Measurements from ENCODE around the gene NEK4. TPM values are rescaled to one million over a fixed set of nuclear protein-coding genes. Genes with fewer than 3 reads are reported as not detected.
A peak's percentile ranks its signal among the peaks of the same experiment; 100 is the strongest.

Gene NEK4
- total and polyA plus RNA-seq, 2 of the 13 experiments (the other 11 are each of a cell fraction or from before 2014, with no cell fraction given) = 16.5 to 38.0 TPM

- no peaks in the 10 kb centered on the region for H3K36me3 ChIP-seq (replicated peaks in 1 of 2; ENCODE audit: control insufficient read depth in 1 of 2, insufficient read depth in 2 of 2, low read length in 2 of 2)
- POLR2A ChIA-PET = interaction anchor here (0.7 to 18.4 kb wide), 4 partner anchors 9 to 419 kb away, joined by 3 to 466 read pairs (median 32); partner anchors contain the start of genes GLT8D1, ITIH3 and SPCS1
- in situ Hi-C loops (cut with HindIII; ENCODE audit: extremely low pct_ligation_motif_present, low pct_unique_long_range_greater_than_20kb) (no loop called here), intact Hi-C loops (cut with micrococcal nuclease; ENCODE audit: unreplicated experiment) (loop anchor here (10.0 kb wide), 1 partner anchor 47 kb away; no protein-coding TSS in a partner anchor)
- BruUV-seq (replicated peaks) = no TSS peak
- H4K20me1 ChIP-seq (ENCODE audit: insufficient read depth, low read length) = no peaks in the 10 kb centered on the region
- 70% methylated on average over 7 of the region's 12 CpGs for WGBS (ENCODE audit: low lambda C conversion rate)
- DNase-seq (ENCODE audit: low spot score) (no peak), FAIRE-seq (no peak), ATAC-seq (peak; percentile 5; the same call in 1 of the 3 replicates)
- H3K9me3 ChIP-seq (ENCODE audit: low read length) = no peaks in the 10 kb centered on the region
- H2AFZ ChIP-seq (ENCODE audit: low read length) = no peak within 1 kb of the TSS
- CTCF ChIA-PET (ENCODE audit: low intra/inter-chr PET ratio, low total read pairs) = no interaction called here
- peak within 1 kb of the TSS; percentile 59; the same call in 1 of the 2 replicates for H3K9ac ChIP-seq (ENCODE audit: insufficient read depth, low read depth, low read length)
- peak within 1 kb of the TSS; percentile 88 for H3K27ac ChIP-seq (ENCODE audit: extremely low read length, insufficient read depth, low read length)
- H3K4me2 ChIP-seq (ENCODE audit: low read depth, low read length) = peak within 1 kb of the TSS; percentile 27
- no peaks in the 10 kb centered on the region for H3K27me3 ChIP-seq (ENCODE audit: control insufficient read depth in 1 of 2, insufficient read depth in 2 of 2, low read length in 2 of 2)
- peaks cover 88% of the 10 kb centered on the region for H3K4me1 ChIP-seq (ENCODE audit: insufficient read depth, low read length)
- no peak within 1 kb of the TSS for H3K4me3 ChIP-seq (replicated peaks in 1 of 3; ENCODE audit: insufficient read depth in 1 of 3, low read depth in 2 of 3, low read length in 3 of 3)
- H3K79me2 ChIP-seq (ENCODE audit: insufficient read depth, low read length) = no peaks in the 10 kb centered on the region
- TF ChIP-seq SAFB2 (CRISPR knock-in tag; IDR thresholded peaks at IDR 0.05; ENCODE audit: borderline replicate concordance, low read depth) = 0 out of 2 replicates have a peak, but pooled peaks have one; percentile 10
- TF ChIP-seq MXI1 (IDR thresholded peaks at IDR 0.05; ENCODE audit: borderline replicate concordance, low read depth, low read length) = peak; percentile 13; the same call in 1 of the 3 replicates
- peak; percentile 37; the same call in 1 of the 2 replicates for TF ChIP-seq MTA1 (CRISPR knock-in tag; IDR thresholded peaks at IDR 0.05; ENCODE audit: borderline replicate concordance)
- peak; percentile 82 for TF ChIP-seq ZNF687 (CRISPR knock-in tag; IDR thresholded peaks at IDR 0.05)
- no peak for TF ChIP-seq MTF1 (CRISPR knock-in tag; IDR thresholded peaks at IDR 0.05)
- no peak for TF ChIP-seq GMEB2 (CRISPR knock-in tag; IDR thresholded peaks at IDR 0.05; ENCODE audit: low read depth)
- TF ChIP-seq FOXA3 (CRISPR knock-in tag; IDR thresholded peaks at IDR 0.05) = peak; percentile 37; the same call in 1 of the 2 replicates
- no peak for TF ChIP-seq ZNF572 (CRISPR knock-in tag; IDR thresholded peaks at IDR 0.05)
- 0 out of 2 replicates have a peak, but pooled peaks have one; percentile 45 for TF ChIP-seq ZNF280D (CRISPR knock-in tag; IDR thresholded peaks at IDR 0.05)
- TF ChIP-seq SNAPC2 (CRISPR knock-in tag; IDR thresholded peaks at IDR 0.05) = 0 out of 2 replicates have a peak, but pooled peaks have one; percentile 25
- TF ChIP-seq RARA (CRISPR knock-in tag; IDR thresholded peaks at IDR 0.05) = 0 out of 2 replicates have a peak, but pooled peaks have one; percentile 16
- peak; percentile 31; the same call in 1 of the 2 replicates for TF ChIP-seq RXRB (CRISPR knock-in tag; IDR thresholded peaks at IDR 0.05; ENCODE audit: borderline replicate concordance)
- TF ChIP-seq POLR2A (IDR thresholded peaks at IDR 0.05; ENCODE audit: insufficient read depth in 1 of 2, low read depth in 2 of 2, low read length in 2 of 2) = no peak
- peak; percentile 54; the same call in 1 of the 2 replicates for TF ChIP-seq ZNF225 (CRISPR knock-in tag; IDR thresholded peaks at IDR 0.05)
Measured at GRCh38 chr3:52777127-52777958, 6.6 kb upstream of the NEK4 start, which contains the start of gene ITIH1. Gene ITIH1 (plus strand): TSS chr3:52777599. CDS start chr3:52777616, 17 bp downstream.

All from HepG2 (cell line).